Neural cell (in vitro differentiated cells): Measurements from ENCODE around the gene SLC24A3. TPM values are rescaled to one million over a fixed set of nuclear protein-coding genes. Genes with fewer than 3 reads are reported as not detected.

Experiments
- H2AFZ ChIP-seq: fragments of 200-600, 300-800 bp; sonication (generic), shearing (Covaris generic); 2 replicates; pipeline ENCODE4 v1.6.0; 2014; ENCODE audit warnings: low read depth, mild to moderate bottlenecking, antibody characterized with exemption, low read length, moderate library complexity
- H3F3A ChIP-seq: fragments of 200-600 bp; shearing (Covaris generic); 2 replicates; pipeline ENCODE4 v1.6.1; 2016; ENCODE audit warnings: mild to moderate bottlenecking, moderate library complexity, mixed read lengths, antibody characterized with exemption, low read length; ENCODE audit not compliant: insufficient read depth, poor library complexity, severe bottlenecking
- H3K27ac ChIP-seq: fragments of 200-600, 300-800 bp; sonication (generic), shearing (Covaris generic); 2 replicates; pipeline ENCODE4 v1.5.1; 2014; ENCODE audit warnings: mild to moderate bottlenecking, low read length, moderate library complexity
- H3K27me3 ChIP-seq: fragments of 300-800, 200-600 bp; sonication (generic), shearing (Covaris generic); 2 replicates; pipeline ENCODE4 v1.6.0; 2014; ENCODE audit warnings: mild to moderate bottlenecking, low read depth, low read length, moderate library complexity; ENCODE audit not compliant: insufficient read depth
- H3K36me3 ChIP-seq: fragments of 300-800, 200-600 bp; sonication (generic), shearing (Covaris generic); 2 replicates; pipeline ENCODE4 v1.5.1; 2014; ENCODE audit warnings: mild to moderate bottlenecking, antibody characterized with exemption, low read length, moderate library complexity; ENCODE audit not compliant: insufficient read depth
- H3K4me2 ChIP-seq: fragments of 300-800, 200-600 bp; sonication (generic), shearing (Covaris generic); 2 replicates; pipeline ENCODE4 v1.6.0; 2014; ENCODE audit warnings: mild to moderate bottlenecking, low read length
- H3K4me3 ChIP-seq: fragments of 300-800, 200-600 bp; sonication (generic), shearing (Covaris generic); 2 replicates; pipeline ENCODE4 v1.5.1; 2014; ENCODE audit warnings: mild to moderate bottlenecking, low read length, moderate library complexity
- H3K79me2 ChIP-seq: fragments of 200-600 bp; shearing (Covaris generic); replicated peaks from 2 replicates; pipeline ENCODE4 v1.6.0; 2014; ENCODE audit warnings: mild to moderate bottlenecking, low read length, moderate library complexity; ENCODE audit not compliant: insufficient read depth
- H3K9ac ChIP-seq: fragments of 300-800, 200-600 bp; sonication (generic), shearing (Covaris generic); 2 replicates; pipeline ENCODE4 v1.6.1; 2016; ENCODE audit warnings: mild to moderate bottlenecking, low read length, mixed read lengths
- H3K9me2 ChIP-seq: fragments of 200-600 bp; shearing (Covaris generic); 2 replicates; pipeline ENCODE4 v1.6.1; 2016; ENCODE audit warnings: mild to moderate bottlenecking, low read length, mixed read lengths; ENCODE audit not compliant: insufficient read depth
- H3K9me3 ChIP-seq: fragments of 200-600, 300-800 bp; sonication (generic), shearing (Covaris generic); 2 replicates; pipeline ENCODE4 v1.6.1; 2016; ENCODE audit warnings: mild to moderate bottlenecking, mixed run types, low read length, moderate library complexity, mixed read lengths
- H4K20me1 ChIP-seq: fragments of 200-600 bp; shearing (Covaris generic); 2 replicates; pipeline ENCODE4 v1.6.1; 2016; ENCODE audit warnings: mild to moderate bottlenecking, mixed run types; ENCODE audit not compliant: insufficient read depth
- EP300 ChIP-seq: fragments of 450-650 bp; conservative IDR thresholded peaks from 2 replicates; pipeline ENCODE4 v1.6.1; 2014; ENCODE audit warnings: antibody characterized with exemption, mild to moderate bottlenecking, moderate library complexity; ENCODE audit not compliant: poor library complexity, severe bottlenecking
- EZH2 ChIP-seq: fragments of 200-600, 300-800 bp; shearing (Covaris generic), sonication (generic); IDR thresholded peaks from 2 replicates; pipeline ENCODE4 v1.6.1; 2014; ENCODE audit warnings: antibody characterized with exemption, low read length, borderline replicate concordance, mild to moderate bottlenecking; ENCODE audit not compliant: insufficient read depth, poor library complexity, severe bottlenecking
- MXI1 ChIP-seq: fragments of 450-650 bp; conservative IDR thresholded peaks from 2 replicates; pipeline ENCODE4 v1.6.1; 2014; ENCODE audit warnings: antibody characterized with exemption, mild to moderate bottlenecking; ENCODE audit not compliant: poor library complexity, severe bottlenecking
- POLR2AphosphoS5 ChIP-seq: IDR thresholded peaks from 2 replicates; pipeline ENCODE4 v1.6.1; 2012
- RAD21 ChIP-seq: fragments of 450-650 bp; conservative IDR thresholded peaks from 2 replicates; pipeline ENCODE4 v1.6.1; 2014; ENCODE audit warnings: antibody characterized with exemption, mild to moderate bottlenecking, moderate library complexity
- SMC3 ChIP-seq: fragments of 450-650 bp; conservative IDR thresholded peaks from 2 replicates; pipeline ENCODE4 v1.6.1; 2014; ENCODE audit warnings: antibody characterized with exemption, mild to moderate bottlenecking, moderate library complexity; ENCODE audit not compliant: poor library complexity
- TAF1 ChIP-seq: IDR thresholded peaks from 2 replicates; pipeline ENCODE4 v1.6.1; 2012; ENCODE audit warnings: low read depth
- polyA plus RNA-seq: library from polyadenylated mRNA; depleted of rRNA; stranded (reverse); fragments of >200 nt; gene quantifications from 2 replicates; pipeline ENCODE4 v1.2.3, GENCODE V29; 2014
- TF ChIP-seq, protein P1 (sequence below): IDR thresholded peaks from 2 replicates; pipeline ENCODE4 v1.6.1; 2012; ENCODE audit warnings: borderline replicate concordance
- TF ChIP-seq, protein P2 (sequence below): fragments of 450-650 bp; IDR thresholded peaks from 2 replicates; pipeline ENCODE4 v1.5.1; 2014; ENCODE audit warnings: antibody characterized with exemption, mild to moderate bottlenecking, moderate library complexity; ENCODE audit not compliant: poor library complexity, severe bottlenecking

Gene SLC24A3
- polyA plus RNA-seq, 1 donor from 2014 or later = 6.5 TPM

DNA sequence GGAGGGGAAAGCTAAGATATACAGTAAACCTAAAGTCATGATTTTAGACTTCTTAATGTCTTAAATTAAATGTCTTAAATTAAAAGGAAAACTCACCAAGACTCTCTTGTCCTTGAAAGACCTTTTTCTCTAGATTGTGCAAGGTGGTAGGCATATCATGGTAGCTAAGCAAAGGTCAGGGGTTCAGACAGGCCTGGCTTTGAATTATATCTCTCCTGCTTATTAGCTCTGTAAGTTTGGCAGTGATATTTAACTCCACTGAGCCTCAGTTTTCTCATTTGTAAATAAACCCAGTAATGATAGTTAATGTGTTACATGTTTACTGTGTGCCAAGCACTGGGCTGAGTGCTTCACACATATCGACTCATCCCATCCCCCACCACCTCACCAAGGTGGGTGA, 203.3 kb downstream of the SLC24A3 start:
- no peak overlapping the region for H3K4me3 ChIP-seq
- H3K79me2 ChIP-seq = no peaks in the 10 kb centered on the region
- H3K9me2 ChIP-seq = no peaks in the 10 kb centered on the region
- no peaks in the 10 kb centered on the region for H3K36me3 ChIP-seq
- TF ChIP-seq, protein P1, sequence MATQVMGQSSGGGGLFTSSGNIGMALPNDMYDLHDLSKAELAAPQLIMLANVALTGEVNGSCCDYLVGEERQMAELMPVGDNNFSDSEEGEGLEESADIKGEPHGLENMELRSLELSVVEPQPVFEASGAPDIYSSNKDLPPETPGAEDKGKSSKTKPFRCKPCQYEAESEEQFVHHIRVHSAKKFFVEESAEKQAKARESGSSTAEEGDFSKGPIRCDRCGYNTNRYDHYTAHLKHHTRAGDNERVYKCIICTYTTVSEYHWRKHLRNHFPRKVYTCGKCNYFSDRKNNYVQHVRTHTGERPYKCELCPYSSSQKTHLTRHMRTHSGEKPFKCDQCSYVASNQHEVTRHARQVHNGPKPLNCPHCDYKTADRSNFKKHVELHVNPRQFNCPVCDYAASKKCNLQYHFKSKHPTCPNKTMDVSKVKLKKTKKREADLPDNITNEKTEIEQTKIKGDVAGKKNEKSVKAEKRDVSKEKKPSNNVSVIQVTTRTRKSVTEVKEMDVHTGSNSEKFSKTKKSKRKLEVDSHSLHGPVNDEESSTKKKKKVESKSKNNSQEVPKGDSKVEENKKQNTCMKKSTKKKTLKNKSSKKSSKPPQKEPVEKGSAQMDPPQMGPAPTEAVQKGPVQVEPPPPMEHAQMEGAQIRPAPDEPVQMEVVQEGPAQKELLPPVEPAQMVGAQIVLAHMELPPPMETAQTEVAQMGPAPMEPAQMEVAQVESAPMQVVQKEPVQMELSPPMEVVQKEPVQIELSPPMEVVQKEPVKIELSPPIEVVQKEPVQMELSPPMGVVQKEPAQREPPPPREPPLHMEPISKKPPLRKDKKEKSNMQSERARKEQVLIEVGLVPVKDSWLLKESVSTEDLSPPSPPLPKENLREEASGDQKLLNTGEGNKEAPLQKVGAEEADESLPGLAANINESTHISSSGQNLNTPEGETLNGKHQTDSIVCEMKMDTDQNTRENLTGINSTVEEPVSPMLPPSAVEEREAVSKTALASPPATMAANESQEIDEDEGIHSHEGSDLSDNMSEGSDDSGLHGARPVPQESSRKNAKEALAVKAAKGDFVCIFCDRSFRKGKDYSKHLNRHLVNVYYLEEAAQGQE = no peak
- TF ChIP-seq, protein P2, sequence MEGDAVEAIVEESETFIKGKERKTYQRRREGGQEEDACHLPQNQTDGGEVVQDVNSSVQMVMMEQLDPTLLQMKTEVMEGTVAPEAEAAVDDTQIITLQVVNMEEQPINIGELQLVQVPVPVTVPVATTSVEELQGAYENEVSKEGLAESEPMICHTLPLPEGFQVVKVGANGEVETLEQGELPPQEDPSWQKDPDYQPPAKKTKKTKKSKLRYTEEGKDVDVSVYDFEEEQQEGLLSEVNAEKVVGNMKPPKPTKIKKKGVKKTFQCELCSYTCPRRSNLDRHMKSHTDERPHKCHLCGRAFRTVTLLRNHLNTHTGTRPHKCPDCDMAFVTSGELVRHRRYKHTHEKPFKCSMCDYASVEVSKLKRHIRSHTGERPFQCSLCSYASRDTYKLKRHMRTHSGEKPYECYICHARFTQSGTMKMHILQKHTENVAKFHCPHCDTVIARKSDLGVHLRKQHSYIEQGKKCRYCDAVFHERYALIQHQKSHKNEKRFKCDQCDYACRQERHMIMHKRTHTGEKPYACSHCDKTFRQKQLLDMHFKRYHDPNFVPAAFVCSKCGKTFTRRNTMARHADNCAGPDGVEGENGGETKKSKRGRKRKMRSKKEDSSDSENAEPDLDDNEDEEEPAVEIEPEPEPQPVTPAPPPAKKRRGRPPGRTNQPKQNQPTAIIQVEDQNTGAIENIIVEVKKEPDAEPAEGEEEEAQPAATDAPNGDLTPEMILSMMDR = no peak
- TF ChIP-seq SMC3 (no peak), EP300 (no peak), MXI1 (no peak), POLR2AphosphoS5 (no peak), EZH2 (no peak), TAF1 (no peak), RAD21 (no peak)
- H3K4me2 ChIP-seq = no peak overlapping the region
- no peaks in the 10 kb centered on the region for H4K20me1 ChIP-seq
- no peaks in the 10 kb centered on the region for H3F3A ChIP-seq
- no peaks in the 10 kb centered on the region for H3K27me3 ChIP-seq
- no peak overlapping the region for H2AFZ ChIP-seq
- no peaks in the 10 kb centered on the region for H3K9me3 ChIP-seq
- no peak overlapping the region for H3K27ac ChIP-seq
- no peak overlapping the region for H3K9ac ChIP-seq

DNA sequence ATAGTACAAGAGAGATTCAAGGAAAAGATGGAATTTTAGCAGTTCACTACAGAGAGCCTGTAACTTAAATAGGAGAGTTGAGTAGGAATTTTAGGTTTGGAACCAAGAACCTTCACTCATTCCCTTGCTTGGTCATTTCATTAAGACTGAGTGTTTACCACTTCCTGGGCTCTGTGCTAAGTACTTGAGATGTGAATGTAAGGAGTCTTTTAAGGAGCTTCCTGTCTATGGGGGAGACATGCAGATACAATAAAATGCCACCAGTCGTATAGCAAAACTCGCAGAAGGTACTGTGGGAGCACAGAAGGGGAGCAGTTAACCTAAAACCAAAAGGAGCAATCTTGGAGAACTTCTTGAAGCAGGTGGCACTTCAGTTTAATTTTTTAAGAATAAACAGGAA, 204.2 kb downstream of the SLC24A3 start:
- H3K9me2 ChIP-seq = no peaks in the 10 kb centered on the region

More for the DNA sequence above, 204.2 kb downstream of the SLC24A3 start:
- no peak overlapping the region for H3K4me2 ChIP-seq
- no peaks in the 10 kb centered on the region for H4K20me1 ChIP-seq
- no peak overlapping the region for H2AFZ ChIP-seq
- no peak overlapping the region for H3K27ac ChIP-seq
- H3K27me3 ChIP-seq = no peaks in the 10 kb centered on the region
- H3K4me3 ChIP-seq = no peak overlapping the region
- H3K9me3 ChIP-seq = no peaks in the 10 kb centered on the region
- H3K79me2 ChIP-seq = no peaks in the 10 kb centered on the region
- H3F3A ChIP-seq = no peaks in the 10 kb centered on the region
- H3K9ac ChIP-seq = no peak overlapping the region
- TF ChIP-seq EP300 = no peak
- TF ChIP-seq, protein P1 = no peak
- no peak for TF ChIP-seq RAD21
- no peak for TF ChIP-seq SMC3
- no peak for TF ChIP-seq POLR2AphosphoS5
- TF ChIP-seq MXI1 = no peak
- no peaks in the 10 kb centered on the region for H3K36me3 ChIP-seq
